Renal cortex interstitium (tissue), 15 donors: Measurements from ENCODE around the gene TNNT3. TPM values are rescaled to one million over a fixed set of nuclear protein-coding genes. Genes with fewer than 3 reads are reported as not detected.
"Not testable (repeated sequence)": the region's sequence is repeated elsewhere in the genome, so short reads cannot be mapped to it uniquely, and the experiment has no call there.

Source experiments
- DNase-seq, 11 donors: peaks; one replicate each; pipeline ENCODE4 v3.0.0-alpha.2; 2013; ENCODE audit warnings: low read depth in 9 of 11, low spot score in 4 of 11; ENCODE audit errors: extremely low read depth in 1 of 11
- long read RNA-seq, 16 experiments: transcript quantifications; one replicate each; lab custom pipeline, GENCODE V29; 2026
- polyA plus RNA-seq, 3 donors: library from polyadenylated mRNA; unstranded; fragments of 120-200 nt; gene quantifications; one replicate each; pipeline ENCODE4 v1.2.1, GENCODE V29; 2013; ENCODE audit not compliant: insufficient read length in 3 of 3

Gene TNNT3
- 10 to 100 TPM in 1 of 3 donors, 1 to 10 TPM in 2; 7.3 to 10.5 (median 9.7) TPM for polyA plus RNA-seq
- long read RNA-seq, donor 1: 0 reads
- long read RNA-seq, donor 2: 0 reads
- long read RNA-seq, donor 3, partial matches to known transcripts: 0 of 1 reads
- long read RNA-seq, donor 3, other reads (novel, unspliced or antisense): 0 of 1 reads
- long read RNA-seq, donor 4: 0 reads
- long read RNA-seq, donor 5: 0 reads
- long read RNA-seq, donor 6: 0 reads
- long read RNA-seq, donor 7: 0 reads
- long read RNA-seq, donor 8: 0 reads
- long read RNA-seq, donor 9: 0 reads
- long read RNA-seq, donor 10: 0 reads
- long read RNA-seq, donor 11: 0 reads
- long read RNA-seq, donor 12: 0 reads
- long read RNA-seq, donor 13: 0 reads
- long read RNA-seq, donor 14: 0 reads
- long read RNA-seq, donor 15: 0 reads
- long read RNA-seq, donor 16: 0 reads

DNA sequence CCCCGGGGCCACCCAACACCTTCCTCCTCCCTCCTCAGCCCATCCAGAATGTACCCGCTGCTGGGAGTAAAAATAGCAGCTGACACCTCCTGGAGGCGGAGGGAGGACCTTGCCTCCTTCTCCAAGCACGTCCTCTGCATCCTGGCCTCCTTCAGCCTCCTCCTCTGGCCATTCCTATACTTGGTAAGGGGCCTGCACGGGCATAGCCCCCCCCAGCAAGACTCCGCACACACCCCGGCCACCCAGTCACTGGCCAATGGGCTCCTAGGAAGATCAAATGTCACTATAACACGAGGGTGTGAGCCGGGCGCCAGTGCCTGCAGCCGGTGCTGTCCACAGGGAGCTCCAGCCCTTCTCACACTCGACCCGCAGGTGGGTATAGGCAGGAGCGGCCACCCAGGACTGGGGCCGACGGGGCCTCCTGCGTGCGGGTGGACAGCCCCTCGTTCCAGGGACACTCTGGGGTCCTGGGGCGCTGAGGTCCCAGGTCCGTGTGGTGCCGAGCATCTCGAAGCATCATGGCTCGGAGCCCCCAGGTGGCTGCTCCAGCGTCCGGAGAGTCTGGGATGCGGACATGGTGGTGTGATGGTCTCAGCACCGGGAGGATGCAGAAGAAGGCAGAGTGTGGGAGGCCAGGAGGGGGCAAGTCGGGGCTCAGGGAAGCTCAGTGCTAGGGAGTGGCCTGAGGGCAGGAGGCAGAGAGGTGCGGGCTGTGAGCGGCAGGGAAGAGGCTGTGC lies at the start of gene TNNT3:
Gene TNNT3, plus strand, starts transcription at position 313 of the 737 bp plus-strand sequence. CDS start 3,172 bp downstream, outside the sequence.
- DNase-seq: no peak

- DNase-seq: no peak
Observed at GRCh38 chr11:1870326-1870696, 49.2 kb upstream of the TNNT3 start.

DNA sequence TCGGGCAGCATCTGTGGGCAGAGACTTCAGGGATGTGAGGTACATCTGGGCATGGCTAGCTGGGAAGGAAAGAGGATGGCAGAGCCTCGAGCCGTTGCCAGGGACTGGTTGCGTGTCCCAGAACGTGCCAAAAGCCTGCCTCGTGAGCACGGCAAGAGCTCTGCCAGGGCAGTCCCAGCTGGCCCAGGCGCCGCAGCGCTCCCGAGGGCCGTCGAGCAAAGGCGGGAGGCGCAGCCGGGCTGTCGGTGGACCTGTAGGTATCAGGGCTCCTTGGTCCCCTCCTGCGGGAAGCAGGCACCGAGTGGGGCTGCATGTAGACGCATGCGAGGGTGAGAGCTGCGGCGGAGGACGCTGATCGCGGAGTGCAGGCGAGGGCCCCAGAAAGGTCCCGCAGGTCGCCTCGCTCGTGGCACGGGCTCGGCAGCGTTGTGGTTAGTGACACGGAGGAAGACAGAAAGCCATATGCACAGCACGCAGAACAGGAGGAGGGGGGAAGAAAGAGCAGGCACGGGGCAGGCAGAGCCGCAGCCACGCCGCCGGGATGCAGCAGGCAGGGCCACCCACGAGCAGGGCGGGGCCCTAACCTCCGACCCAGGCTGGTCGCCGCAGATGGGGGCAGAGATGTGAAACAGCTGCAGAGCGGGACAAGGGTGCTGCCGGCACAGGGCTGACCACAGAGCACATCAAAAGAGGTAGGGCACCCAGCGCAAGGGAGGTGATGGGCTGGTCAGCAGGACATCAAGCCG lies 48.6 kb upstream of the TNNT3 start:
- no peak for DNase-seq

DNA sequence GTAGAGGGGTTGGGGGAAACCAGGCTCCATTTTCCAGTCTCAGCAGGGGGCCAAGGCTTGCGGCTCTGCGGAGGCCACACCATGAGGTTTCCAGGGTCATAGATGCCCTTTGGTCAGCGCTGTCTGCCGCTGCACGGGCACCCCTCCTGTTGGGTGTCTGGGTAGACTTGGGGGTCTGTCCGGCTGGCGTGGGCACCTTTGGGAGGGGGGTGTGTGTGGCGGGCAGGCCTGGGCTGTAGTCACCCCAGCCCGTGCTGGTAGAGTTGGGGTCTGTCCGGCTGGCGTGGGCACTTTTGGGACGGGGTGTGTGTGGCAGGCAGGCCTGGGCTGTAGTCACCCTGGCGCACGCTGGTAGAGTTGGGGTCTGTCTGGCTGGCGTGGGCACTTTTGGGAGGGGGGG lies 48.0 kb upstream of the TNNT3 start:
- no peak for DNase-seq

GRCh38 chr11:1872267-1872985 lies 47.1 kb upstream of the TNNT3 start:
- no peak for DNase-seq

DNA sequence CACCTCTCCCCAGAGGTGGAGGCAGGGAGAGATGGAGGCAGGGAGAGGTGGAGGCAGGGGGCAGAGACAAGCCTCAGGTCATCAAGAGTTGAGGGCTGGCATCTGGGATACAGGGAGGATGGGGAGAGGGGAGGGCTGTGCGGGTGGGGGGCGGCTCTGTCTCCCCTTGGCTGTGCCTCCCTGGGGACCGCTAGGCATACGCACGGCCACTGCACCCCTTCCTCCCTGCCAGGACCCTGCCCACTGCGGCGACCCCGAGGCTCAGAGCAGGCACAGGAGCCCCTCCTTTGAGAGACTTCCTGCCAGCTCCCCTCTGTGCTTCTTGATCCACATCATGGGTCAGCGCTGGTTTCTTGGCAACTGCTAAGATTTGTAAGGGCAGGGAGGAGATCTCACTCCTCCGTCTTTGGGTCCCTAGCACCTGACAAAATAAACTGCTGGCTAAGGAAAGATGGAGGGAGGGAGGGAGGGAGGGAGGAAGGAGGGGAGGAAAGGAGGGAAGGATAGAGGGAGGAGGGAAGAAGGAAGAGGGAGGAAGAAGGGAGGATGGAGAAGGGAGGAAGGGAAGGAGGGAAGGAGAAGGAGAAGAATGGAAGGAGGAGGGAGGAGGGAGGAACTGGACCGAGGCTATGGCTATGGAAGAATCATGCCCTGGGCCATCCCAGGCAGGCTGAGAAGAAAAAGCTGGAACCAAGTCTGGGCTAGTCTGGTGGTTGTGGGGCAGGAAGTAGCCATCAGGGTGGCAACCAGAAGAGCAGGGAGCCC lies 46.3 kb upstream of the TNNT3 start:
- peak in 8 of 11 donors; percentile 73 to 86 (median 80) for DNase-seq

GRCh38 chr11:1873813-1874150 lies 45.7 kb upstream of the TNNT3 start:
- not testable (repeated sequence) for DNase-seq

- DNase-seq: not testable (repeated sequence)
Observed at GRCh38 chr11:1874441-1875092, 44.9 kb upstream of the TNNT3 start.

GRCh38 chr11:1875093-1875850 lies 44.2 kb upstream of the TNNT3 start:
- no peak for DNase-seq

DNA sequence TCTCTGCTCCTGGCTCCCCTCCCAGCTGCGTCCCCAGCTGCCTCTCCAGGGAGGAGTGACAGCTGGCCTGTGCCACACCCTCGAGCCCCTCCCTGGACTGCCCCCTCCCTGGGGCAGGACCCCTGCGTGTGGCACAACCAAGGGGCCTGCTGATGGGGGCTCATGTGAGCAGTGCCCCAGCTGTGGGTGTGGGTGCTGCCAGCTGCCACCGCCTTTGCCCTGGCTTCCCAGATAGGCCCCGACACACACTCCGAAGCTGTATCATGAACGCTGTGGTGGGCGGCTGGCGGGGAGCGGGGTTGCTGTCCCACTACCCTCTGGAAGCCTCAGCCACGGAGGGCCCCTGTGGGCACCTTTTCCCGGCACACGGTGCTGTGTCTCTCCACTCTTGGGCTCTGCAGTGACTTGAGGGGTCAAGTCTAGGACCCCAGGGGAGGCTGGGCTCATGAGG lies 43.6 kb upstream of the TNNT3 start:
- DNase-seq: not testable (repeated sequence)

GRCh38 chr11:1876361-1877063 lies 43.0 kb upstream of the TNNT3 start:
- DNase-seq: no peak

GRCh38 chr11:1877211-1878136 lies 42.0 kb upstream of the TNNT3 start:
- no peak for DNase-seq

DNA sequence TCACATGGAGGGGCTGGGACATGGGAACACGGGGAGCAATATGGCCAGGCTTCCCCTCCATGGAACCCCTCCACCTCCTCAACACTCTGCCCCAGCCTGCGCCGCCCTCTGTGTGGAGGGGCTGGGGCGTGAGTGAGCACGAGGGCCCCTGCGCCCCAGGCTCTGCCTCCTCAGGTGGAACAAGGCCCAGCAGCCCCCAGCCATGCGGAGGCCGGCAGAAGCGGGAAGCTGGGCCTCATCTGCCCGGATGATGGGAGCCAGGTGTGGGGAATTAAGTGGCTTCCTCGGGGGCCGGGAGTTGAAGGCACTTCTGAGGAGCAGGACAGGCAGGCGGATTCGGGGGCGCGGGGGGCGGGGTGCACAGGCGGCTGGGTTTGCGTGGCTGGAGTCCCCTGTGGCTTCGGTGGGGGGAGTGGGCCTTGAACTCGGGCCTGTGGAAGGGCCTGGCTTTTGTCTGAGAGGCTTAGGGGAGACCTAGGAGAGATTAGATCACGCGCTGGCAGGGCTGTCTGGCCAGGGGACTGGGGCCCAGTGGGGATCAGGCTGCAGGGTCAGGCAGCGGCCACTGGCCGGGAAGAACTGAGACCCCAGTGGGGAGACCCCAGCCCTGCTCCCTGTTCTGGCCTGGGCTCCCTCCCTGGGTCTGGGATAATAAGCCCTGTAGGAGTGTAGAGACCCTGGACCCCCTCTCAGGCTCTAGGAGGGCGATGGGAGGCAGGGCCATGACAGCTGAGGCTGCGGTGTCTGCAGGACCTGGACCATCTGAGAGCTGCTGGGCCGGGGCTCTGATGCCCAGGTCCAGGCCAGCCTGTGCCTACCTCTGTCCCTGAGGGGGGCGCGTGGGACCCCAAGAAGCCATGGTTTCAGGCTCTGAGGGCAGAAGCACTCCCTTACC lies 41.1 kb upstream of the TNNT3 start:
- no peak for DNase-seq

DNA sequence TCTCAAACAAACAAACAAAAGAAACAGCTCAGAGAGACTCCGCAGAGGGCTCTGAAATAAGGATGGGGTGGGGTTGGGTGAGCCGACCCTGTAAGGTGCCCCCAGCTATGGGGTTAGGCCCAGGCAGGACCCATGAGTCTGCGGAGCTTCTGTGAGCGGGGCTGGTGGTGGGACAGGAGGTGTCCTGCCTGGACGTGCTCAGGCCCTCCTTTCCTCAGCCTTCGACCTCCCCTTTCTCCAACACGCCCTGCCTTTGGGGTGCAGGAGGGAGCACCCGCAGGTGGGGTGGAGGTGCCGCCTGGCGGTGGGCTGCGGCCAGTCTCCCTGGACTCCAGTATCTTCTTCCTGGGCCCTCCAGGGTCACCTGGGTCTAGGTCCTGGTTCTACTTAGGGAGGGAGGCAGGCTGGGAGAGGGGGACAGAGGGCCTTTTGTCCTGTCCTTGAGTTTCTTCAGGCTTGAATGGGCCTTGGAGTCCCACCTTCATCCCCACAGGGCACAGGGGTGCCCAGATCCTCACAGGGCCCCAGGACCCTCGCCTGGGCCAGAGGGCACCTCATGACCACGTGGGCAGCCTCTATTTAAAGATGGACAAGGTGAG lies 40.1 kb upstream of the TNNT3 start:
- no peak for DNase-seq
